ENCODE measurements around the gene HK1. TPM values are rescaled to one million over a fixed set of nuclear protein-coding genes. Genes with fewer than 3 reads are reported as not detected.

HK1 gene
- total RNA-seq, 4 donors from 2014 or later = 27.3 to 54.0 (median 30.1) TPM

DNA sequence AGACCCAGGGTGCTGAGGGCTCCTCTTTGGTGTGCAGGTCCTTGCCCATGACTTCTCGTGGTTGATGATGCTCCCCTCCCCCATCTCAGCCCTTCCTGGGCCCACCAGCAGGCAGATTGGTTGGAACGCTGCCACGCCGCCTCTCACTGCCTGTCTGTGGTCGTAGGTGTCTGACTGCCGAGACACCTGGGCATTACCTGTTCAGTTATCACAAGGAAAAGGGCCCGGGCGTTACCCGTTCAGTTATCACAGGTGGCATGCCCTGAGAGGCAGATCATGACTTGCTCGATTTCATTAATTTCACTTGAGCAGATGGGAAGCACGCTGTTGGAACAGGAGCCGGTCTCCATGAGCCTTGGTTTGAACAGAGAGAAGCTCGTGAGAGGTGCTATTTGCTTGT is 95.9 kb downstream of the HK1 start:
- no peak overlapping the region for H3K4me3 ChIP-seq
- H3K9me3 ChIP-seq = no peaks in the 10 kb centered on the region
- peaks cover 0 to 68% (median 0%) of the 10 kb centered on the region in 3 donors for H3K36me3 ChIP-seq
- no peaks in the 10 kb centered on the region for H3K27me3 ChIP-seq
- H3K27ac ChIP-seq = no peak overlapping the region
- 93 to 96% methylated on average over 13 of the region's 13 CpGs for WGBS, 2 donors
- no peak for DNase-seq (ENCODE audit: low spot score in 2 of 2)
- peaks cover 0 to 16% (median 5%) of the 10 kb centered on the region in 4 donors for H3K4me1 ChIP-seq
- TF ChIP-seq, protein P1, sequence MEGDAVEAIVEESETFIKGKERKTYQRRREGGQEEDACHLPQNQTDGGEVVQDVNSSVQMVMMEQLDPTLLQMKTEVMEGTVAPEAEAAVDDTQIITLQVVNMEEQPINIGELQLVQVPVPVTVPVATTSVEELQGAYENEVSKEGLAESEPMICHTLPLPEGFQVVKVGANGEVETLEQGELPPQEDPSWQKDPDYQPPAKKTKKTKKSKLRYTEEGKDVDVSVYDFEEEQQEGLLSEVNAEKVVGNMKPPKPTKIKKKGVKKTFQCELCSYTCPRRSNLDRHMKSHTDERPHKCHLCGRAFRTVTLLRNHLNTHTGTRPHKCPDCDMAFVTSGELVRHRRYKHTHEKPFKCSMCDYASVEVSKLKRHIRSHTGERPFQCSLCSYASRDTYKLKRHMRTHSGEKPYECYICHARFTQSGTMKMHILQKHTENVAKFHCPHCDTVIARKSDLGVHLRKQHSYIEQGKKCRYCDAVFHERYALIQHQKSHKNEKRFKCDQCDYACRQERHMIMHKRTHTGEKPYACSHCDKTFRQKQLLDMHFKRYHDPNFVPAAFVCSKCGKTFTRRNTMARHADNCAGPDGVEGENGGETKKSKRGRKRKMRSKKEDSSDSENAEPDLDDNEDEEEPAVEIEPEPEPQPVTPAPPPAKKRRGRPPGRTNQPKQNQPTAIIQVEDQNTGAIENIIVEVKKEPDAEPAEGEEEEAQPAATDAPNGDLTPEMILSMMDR (IDR thresholded peaks at IDR 0.05) = no peak
- TF ChIP-seq EP300 (IDR thresholded peaks at IDR 0.05) (no peak), POLR2A (IDR thresholded peaks at IDR 0.05) (no peak)

DNA sequence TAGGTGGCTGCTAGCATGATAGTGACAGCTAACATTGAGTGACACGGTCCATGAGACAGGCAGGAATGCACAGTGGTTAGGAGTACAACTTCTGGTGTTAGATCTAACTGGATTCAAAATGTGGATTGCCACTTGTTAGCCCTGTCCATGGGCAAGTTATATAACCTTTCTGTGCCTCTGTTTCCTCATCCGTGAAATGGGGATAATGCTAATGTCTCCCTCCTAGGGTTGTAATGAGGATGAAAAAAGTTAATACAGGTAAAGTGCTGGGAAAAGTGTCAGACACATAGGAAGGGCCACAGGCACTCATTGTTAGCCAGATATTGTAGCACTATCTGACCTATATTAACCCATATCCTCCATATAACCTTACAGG is 96.6 kb downstream of the HK1 start:
- Histone ChIP-seq H3K9me3 (no peaks in the 10 kb centered on the region), H3K4me1 (peaks cover 0 to 16% (median 5%) of the 10 kb centered on the region in 4 donors), H3K27ac (no peak overlapping the region), H3K36me3 (peaks cover 0 to 68% (median 5%) of the 10 kb centered on the region in 3 donors), H3K27me3 (no peaks in the 10 kb centered on the region), H3K4me3 (no peak overlapping the region)
- 80 to 97% methylated on average over 2 of the region's 2 CpGs for WGBS, 2 donors
- no peak for DNase-seq (ENCODE audit: low spot score in 2 of 2)
- TF ChIP-seq POLR2A (IDR thresholded peaks at IDR 0.05) (no peak), EP300 (IDR thresholded peaks at IDR 0.05) (no peak)
- TF ChIP-seq, protein P1 (IDR thresholded peaks at IDR 0.05) = no peak

- 30 to 32% methylated on average over 16 to 17 of the region's 19 CpGs for WGBS, 2 donors
These were observed 97.2 kb downstream of the HK1 start for GRCh38 chr10:69375307-69376151.

DNA sequence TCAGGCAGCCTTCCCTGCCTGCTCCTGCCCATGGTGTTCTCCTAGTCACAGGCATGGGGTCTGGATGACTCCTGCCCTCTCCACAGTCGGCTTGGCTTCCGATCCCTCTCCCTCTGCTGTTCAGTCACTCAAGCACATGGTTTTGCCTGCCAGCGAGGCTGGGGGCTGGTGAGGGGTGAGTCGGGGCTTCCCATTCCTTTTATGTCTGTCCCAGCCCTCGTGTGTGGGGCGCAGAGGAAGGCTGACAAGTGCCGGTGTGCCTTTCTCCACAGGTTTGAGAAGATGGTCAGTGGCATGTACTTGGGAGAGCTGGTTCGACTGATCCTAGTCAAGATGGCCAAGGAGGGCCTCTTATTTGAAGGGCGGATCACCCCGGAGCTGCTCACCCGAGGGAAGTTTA is 98.4 kb downstream of the HK1 start:
- no peaks in the 10 kb centered on the region for H3K9me3 ChIP-seq
- no peak for TF ChIP-seq EP300 (IDR thresholded peaks at IDR 0.05)
- TF ChIP-seq, protein P1 (IDR thresholded peaks at IDR 0.05) = no peak
- no peak for TF ChIP-seq POLR2A (IDR thresholded peaks at IDR 0.05)
- DNase-seq (ENCODE audit: low spot score in 2 of 2) = no peak
- no peaks in the 10 kb centered on the region for H3K27me3 ChIP-seq
- 93 to 96% methylated on average over 11 of the region's 11 CpGs for WGBS, 2 donors
- H3K4me3 ChIP-seq = no peak overlapping the region
- H3K36me3 ChIP-seq = peaks cover 0 to 65% (median 6%) of the 10 kb centered on the region in 3 donors
- H3K4me1 ChIP-seq = peaks cover 0 to 16% (median 5%) of the 10 kb centered on the region in 4 donors
- no peak overlapping the region for H3K27ac ChIP-seq

More at GRCh38 chr10:69375307-69376151, 97.2 kb downstream of the HK1 start:
- H3K4me1 ChIP-seq = peaks cover 0 to 16% (median 5%) of the 10 kb centered on the region in 4 donors
- TF ChIP-seq, protein P1 (IDR thresholded peaks at IDR 0.05) = no peak
- TF ChIP-seq POLR2A (IDR thresholded peaks at IDR 0.05) = no peak
- TF ChIP-seq EP300 (IDR thresholded peaks at IDR 0.05) = no peak
- DNase-seq (ENCODE audit: low spot score in 2 of 2) = no peak
- no peaks in the 10 kb centered on the region for H3K27me3 ChIP-seq
- peaks cover 0 to 68% (median 6%) of the 10 kb centered on the region in 3 donors for H3K36me3 ChIP-seq
- H3K27ac ChIP-seq = peak overlapping the region in 2 of 4 donors; percentile 26 to 58
- no peaks in the 10 kb centered on the region for H3K9me3 ChIP-seq
- no peak overlapping the region for H3K4me3 ChIP-seq

DNA sequence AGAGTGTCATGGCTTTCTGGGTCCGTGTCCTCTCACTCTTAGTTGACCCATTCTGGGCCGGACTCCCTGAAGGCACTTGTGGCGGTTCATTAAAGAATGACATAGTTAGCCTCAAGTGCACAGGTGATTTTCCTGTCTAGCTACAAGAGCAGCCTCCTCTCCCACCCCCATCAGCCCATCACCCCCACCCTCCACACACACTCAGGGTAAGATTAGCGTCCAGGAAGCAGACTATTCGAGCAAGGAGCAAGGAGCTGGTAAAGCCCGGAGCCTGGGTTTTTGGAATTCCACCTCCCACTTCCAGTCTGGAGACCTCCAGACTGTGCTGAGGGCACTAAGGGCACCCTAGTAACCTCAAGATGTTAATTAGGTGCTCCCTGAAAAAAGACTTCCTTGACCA is 98.9 kb downstream of the HK1 start:
- H3K36me3 ChIP-seq = peaks cover 0 to 65% (median 6%) of the 10 kb centered on the region in 3 donors
- TF ChIP-seq POLR2A (IDR thresholded peaks at IDR 0.05) = no peak
- no peak for TF ChIP-seq EP300 (IDR thresholded peaks at IDR 0.05)
- TF ChIP-seq, protein P1 (IDR thresholded peaks at IDR 0.05) = no peak
- H3K27me3 ChIP-seq = no peaks in the 10 kb centered on the region
- DNase-seq (ENCODE audit: low spot score in 2 of 2) = no peak
- no peak overlapping the region for H3K4me3 ChIP-seq
- H3K4me1 ChIP-seq = peaks cover 0 to 16% (median 5%) of the 10 kb centered on the region in 4 donors
- H3K9me3 ChIP-seq = no peaks in the 10 kb centered on the region
- H3K27ac ChIP-seq = no peak overlapping the region
- WGBS, 2 donors = 78 to 80% methylated on average over 6 of the region's 6 CpGs

All from tibial nerve (tissue), 4 donors.